Right lobe of liver (tissue), 4 donors: ENCODE data around the gene SAMD4A.

Experiments
- CTCF ChIP-seq, 4 donors: fragments of 200-600 bp in 3 of 4; fragments of 450-650 bp in 1 of 4; IDR thresholded peaks; one replicate each; pipeline versions ENCODE4 v1.5.1 to v1.8.0; 2016 to 2022; ENCODE audit warnings: antibody characterized with exemption in 4 of 4, mild to moderate bottlenecking in 2 of 4
- POLR2A ChIP-seq: fragments of 450-650 bp; IDR thresholded peaks from one replicate; pipeline ENCODE4 v1.6.1; 2017; ENCODE audit warnings: antibody characterized with exemption, mild to moderate bottlenecking
- donor health status: DM: no; HTN: no; CAD: no.
- donor health status: DM: no; HTN: no; CAD: no.
- donor health status: DM: no; HTN: yes; CAD: no.

- no peak for TF ChIP-seq CTCF (IDR thresholded peaks at IDR 0.05)
- TF ChIP-seq POLR2A = no peak
These were observed 191.1 kb downstream of the SAMD4A start for GRCh38 chr14:54758041-54758440.
